DMS 273 (cell line): ENCODE data around the gene EIF4G3.
"Not testable (repeated sequence)": the region's sequence is repeated elsewhere in the genome, so short reads cannot be mapped to it uniquely, and the experiment has no call there.

Experiments used
- DNase-seq: peaks from one replicate; lab custom pipeline; 2025; ENCODE audit not compliant: unreplicated experiment; lab: John Stamatoyannopoulos, UW

The EIF4G3 gene

DNA sequence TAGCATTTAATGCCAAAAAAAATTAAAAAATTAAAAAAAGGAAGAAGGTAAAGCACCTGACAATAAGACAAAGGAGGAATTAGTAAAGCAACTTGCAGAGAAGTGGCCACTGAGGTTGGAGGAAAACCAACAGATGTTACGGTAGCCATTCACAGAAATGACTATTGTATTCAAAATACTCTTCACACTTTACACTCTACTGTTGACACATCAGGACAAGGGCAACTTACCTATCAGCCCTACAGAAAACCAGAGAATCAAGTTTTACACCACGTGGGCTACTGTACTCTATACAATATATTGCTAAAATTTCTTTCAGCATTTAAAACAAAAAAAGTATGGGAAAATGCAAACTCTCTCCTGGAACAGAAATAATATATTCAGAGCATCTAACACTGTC lies 70.0 kb downstream of the EIF4G3 start:
- DNase-seq, result no peak

GRCh38 chr1:21106238-21106637 lies 70.5 kb downstream of the EIF4G3 start:
- no peak for DNase-seq

- no peak for DNase-seq
Observed at GRCh38 chr1:21105807-21106206, 70.9 kb downstream of the EIF4G3 start.

DNA sequence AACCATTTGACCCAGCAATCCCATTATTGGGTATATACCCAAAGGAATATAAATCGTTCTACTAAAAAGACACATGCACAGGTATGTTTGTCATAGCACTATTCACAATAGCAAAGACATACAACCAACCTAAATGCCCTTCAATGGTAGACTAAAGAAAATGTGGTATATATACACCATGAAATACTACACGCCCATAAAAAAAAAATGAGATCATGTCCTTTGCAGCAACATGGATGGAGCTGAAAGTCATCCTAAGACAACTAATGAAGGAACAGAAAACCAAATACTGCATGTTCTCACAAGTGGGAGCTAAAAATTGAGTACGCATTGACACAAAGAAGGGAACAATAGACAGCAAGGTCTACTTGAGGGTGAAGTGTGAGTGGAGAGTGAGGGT lies 72.0 kb downstream of the EIF4G3 start:
- DNase-seq, result no peak

DNA sequence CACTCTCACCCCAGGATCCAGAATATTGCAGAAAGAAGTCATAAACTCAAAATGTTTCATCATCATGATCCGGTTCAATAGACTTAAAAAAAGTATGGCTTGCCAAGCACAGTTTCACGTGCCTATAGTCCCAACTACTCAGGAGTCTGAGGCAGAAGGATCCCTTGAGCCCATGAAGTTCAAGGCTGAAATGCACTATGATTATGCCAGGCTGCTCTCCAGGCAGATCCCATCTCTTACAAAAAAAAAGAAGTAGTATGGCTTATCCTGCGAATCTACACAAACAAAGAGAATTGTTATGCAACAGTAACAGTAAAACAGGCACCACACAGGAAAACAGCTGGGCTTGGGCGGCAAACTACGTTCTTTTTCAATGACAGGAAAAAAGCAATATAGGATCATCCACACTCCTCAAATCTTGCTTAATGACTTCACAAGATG lies 76.2 kb downstream of the EIF4G3 start:
- DNase-seq, result no peak

DNA sequence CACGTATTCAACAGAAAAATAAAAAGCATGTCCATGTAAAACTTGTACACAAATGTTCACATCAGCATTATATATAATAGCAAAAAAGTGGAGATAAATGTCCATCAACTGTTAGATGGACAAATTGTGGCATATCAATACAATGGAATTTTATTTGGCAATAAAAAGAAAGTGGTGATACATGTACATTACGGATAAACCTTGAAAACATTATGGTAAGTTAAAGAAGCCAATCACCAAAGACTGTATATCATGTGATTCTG lies 76.9 kb downstream of the EIF4G3 start:
- no peak for DNase-seq

- no peak for DNase-seq
Observed at GRCh38 chr1:21099034-21099868, 77.4 kb downstream of the EIF4G3 start.

DNA sequence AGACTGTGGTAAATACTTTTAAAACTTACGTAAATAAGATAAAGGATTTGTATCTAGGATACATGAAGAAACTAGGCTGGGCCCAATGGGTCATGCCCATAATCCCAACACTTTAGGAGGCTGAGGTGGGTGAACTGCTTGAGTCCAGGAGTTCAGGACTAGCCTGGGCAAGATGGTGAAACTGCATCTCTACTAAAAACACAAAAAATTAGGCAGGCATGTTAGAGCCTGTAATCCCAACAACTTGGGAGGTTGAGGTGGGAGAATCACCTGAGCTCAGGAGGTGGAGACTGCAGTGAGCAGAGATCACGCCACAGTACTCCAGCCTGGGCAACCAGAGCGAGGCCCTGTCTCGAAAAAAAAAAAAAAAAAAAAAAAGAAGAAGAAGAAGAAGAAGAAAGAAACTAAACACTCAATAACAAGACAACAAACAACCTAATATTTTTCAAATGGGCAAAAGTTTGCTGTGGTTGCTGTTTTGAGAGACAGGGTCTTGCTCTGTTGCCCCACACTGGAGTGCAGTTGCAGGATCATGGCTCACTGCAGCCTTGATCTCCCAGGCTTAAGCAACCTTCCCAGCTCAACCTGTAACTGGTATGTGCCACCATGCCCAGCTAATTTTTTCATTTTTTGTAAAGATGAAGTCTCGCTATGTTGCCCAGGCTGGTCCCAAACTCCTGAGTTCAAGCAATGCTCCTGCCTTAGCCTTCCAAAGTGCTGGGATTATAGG lies 78.3 kb downstream of the EIF4G3 start:
- DNase-seq, result no peak

GRCh38 chr1:21097729-21098128 lies 79.0 kb downstream of the EIF4G3 start:
- no peak for DNase-seq

- no peak for DNase-seq
Observed at GRCh38 chr1:21095976-21096375, 80.7 kb downstream of the EIF4G3 start.

DNA sequence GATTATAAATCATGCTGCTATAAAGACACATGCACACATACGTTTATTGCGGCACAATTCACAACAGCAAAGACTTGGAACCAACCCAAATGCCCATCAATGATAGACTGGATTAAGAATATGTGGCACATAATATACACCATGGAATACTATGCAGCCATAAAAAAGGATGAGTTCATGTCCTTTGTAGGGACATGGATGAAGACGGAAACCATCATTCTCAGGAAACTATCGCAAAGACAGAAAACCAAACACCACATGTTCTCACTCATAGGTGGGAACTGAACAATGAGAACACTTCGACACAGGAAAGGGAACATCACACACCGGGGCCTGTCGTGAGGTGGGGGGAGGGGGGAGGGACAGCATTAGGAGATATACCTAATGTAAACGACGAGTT lies 82.4 kb downstream of the EIF4G3 start:
- DNase-seq, result not testable (repeated sequence)

- not testable (repeated sequence) for DNase-seq
Observed at GRCh38 chr1:21093271-21093958, 83.3 kb downstream of the EIF4G3 start.

GRCh38 chr1:21092545-21092944 lies 84.2 kb downstream of the EIF4G3 start:
- not testable (repeated sequence) for DNase-seq

GRCh38 chr1:21091053-21091690 lies 85.5 kb downstream of the EIF4G3 start:
- DNase-seq, result not testable (repeated sequence)

DNA sequence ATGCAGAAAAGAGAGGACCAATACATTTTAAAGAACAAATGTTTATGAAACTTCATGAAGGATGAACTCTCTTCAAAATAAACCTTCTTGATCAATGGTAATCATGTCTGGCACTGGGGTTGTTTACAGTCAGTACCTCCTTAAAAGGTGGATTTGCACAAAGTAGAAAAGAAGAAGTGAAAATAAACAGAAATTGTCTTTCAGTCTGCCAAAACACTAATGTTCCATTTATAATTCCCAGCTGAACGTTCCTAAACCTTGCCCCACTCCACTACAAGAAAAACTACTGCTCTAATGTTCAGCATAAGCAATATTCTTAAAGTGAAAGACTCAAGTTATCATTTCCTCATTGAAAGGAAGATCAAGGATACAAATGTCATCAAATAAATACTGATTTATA lies 86.2 kb downstream of the EIF4G3 start:
- DNase-seq, result no peak

GRCh38 chr1:21089731-21090130 lies 87.0 kb downstream of the EIF4G3 start:
- DNase-seq, result no peak

DNA sequence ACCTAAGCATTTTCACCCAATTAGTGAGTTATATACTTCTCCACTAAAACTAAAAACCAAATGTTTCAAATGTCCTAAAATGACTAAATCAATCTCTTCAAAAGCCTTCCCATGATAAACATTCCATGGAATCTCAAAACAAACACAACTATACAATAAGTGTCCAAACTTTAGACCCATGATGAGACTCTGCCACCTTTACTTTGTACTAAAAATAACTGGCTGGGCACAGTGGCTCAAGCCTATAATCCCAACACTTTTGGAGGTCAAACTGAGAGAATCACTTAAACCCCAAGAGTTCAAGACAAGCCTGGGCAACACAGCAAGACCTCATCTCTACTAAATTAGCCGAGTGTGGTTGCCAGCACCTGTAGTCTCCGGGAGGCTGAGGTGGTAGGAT lies 87.4 kb downstream of the EIF4G3 start:
- DNase-seq, result no peak

GRCh38 chr1:21084111-21084810 lies 92.4 kb downstream of the EIF4G3 start:
- DNase-seq, result no peak

DNA sequence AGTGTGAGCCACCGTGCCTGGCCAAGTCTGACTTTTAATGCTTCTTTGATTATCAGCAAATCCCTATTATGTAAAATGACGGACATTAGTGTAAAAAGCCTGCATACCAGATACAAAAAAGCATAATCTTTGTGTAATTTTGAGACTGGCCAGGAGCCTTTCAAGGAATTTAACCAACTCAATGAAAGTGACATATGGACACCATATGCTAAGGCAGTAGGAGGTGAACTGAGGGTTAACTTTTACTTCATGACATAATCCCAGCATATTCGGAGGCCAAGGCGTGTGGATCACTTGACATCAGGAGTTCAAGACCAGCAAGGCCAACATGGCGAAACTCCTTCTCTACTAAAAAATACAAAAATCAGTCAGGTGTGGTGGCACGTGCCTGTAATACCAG lies 94.6 kb downstream of the EIF4G3 start:
- peak; percentile 62 for DNase-seq

DNA sequence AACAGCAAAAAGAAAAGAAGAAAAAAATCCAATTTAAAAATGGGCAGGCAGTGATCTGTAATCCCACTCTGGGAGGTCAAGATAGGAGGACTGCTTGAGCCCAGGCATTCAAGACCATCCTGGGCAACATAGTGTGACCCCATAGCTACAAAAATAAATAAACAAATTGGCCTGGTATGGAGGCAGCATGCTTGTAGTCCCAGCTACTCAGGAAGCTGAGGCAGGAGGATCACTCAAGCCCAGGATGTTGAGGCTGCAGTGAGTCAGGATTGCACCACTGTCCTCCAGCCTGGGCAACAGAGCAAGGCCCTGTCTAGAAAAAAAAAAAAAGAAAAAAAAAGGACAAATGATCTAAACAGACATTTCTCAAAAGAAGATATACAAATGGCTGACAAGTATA lies 99.6 kb downstream of the EIF4G3 start:
- no peak for DNase-seq

GRCh38 chr1:21072721-21073120 lies 104.0 kb downstream of the EIF4G3 start:
- DNase-seq, result no peak
